Measurements from ENCODE around the gene PYGL. TPM values are rescaled to one million over a fixed set of nuclear protein-coding genes. Genes with fewer than 3 reads are reported as not detected.

The PYGL gene
- total and polyA plus RNA-seq, 9 donors = 17.7 to 42.4 (median 28.2) TPM

DNA sequence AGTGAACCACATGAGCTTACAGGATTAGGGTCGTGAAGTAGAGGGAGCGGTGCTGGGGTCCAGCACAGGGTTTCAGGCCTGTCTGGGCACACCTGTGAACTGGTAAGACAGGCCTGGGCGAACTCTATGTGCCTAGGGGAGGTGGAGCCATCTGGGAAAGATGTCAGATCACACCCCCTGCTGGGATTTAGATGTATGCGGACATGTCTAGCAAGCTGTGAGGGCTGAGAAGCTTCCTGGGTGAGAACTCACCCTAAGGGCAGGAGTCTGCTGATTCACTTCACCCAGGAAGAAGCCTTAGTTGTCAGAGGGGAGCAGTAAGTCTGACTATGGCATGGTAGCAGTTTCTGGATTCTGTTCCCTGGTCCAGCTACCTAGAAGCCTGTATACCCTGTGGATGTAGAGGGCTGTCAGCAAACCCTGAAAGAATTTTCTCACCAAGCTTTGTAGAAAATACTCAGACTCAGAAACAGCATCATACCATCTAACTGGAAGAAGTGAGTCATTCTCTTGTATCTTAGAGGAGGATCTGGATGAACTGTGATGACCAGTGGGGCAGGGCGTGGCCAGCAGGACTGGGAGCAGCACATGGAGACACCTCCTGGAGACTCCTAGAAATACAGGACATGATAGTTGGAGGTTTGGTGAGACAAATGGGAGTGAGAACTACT lies 11.2 kb upstream of the PYGL start:
- WGBS (ENCODE audit: insufficient coverage) = 82% methylated on average over 4 of the region's 5 CpGs
- DNase-seq = peak; percentile 70
- H3K9me3 ChIP-seq (replicated peaks; ENCODE audit: control insufficient read depth, low read depth, low read length) = no peaks in the 10 kb centered on the region

DNA sequence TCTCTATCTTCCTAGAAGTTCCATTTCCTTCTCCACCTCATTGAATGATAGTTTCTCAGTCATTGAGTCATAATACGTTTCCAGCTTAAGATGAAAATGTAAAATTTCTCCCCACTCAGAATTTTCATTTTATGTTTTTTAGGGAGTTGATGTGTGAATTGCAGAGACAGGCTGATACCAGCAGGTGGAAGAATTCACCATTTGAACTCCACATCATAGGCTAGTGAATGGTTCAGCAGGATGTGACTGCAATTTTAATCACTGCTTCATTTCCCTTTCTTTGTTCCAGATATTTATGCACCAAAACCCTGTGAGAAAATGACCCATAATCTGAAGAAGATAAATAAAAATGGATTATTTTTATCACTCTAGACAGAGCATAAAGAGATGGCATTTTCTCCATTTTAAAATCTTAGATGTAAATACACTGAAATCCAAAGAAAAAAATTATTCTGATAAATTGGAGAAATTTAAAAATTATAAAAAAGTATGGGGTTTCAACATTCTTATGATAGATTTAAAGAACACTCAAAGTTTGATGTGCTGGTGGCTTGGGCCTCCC lies 10.6 kb upstream of the PYGL start:
- no peaks in the 10 kb centered on the region for H3K9me3 ChIP-seq (replicated peaks; ENCODE audit: control insufficient read depth, low read depth, low read length)
- H3K27ac ChIP-seq (ENCODE audit: low read length) = no peak overlapping the region
- H3K36me3 ChIP-seq (ENCODE audit: control insufficient read depth, insufficient read depth, low read length) = no peaks in the 10 kb centered on the region
- no peaks in the 10 kb centered on the region for H3K27me3 ChIP-seq (ENCODE audit: control insufficient read depth, insufficient read depth, low read length)
- no peak overlapping the region for H3K4me3 ChIP-seq (ENCODE audit: low read length)
- peak; percentile 73 for DNase-seq
- no CpG with 5 or more reads among the region's 1 CpG for WGBS (ENCODE audit: insufficient coverage)
- peaks cover 5% of the 10 kb centered on the region for H3K4me1 ChIP-seq (ENCODE audit: control insufficient read depth, insufficient read depth, low read length)

More for the DNA sequence above, 11.2 kb upstream of the PYGL start:
- Histone ChIP-seq H3K4me3 (ENCODE audit: low read length) (no peak overlapping the region), H3K27ac (ENCODE audit: low read length) (no peak overlapping the region), H3K4me1 (ENCODE audit: control insufficient read depth, insufficient read depth, low read length) (peaks cover 5% of the 10 kb centered on the region), H3K36me3 (ENCODE audit: control insufficient read depth, insufficient read depth, low read length) (no peaks in the 10 kb centered on the region), H3K27me3 (ENCODE audit: control insufficient read depth, insufficient read depth, low read length) (no peaks in the 10 kb centered on the region)

DNA sequence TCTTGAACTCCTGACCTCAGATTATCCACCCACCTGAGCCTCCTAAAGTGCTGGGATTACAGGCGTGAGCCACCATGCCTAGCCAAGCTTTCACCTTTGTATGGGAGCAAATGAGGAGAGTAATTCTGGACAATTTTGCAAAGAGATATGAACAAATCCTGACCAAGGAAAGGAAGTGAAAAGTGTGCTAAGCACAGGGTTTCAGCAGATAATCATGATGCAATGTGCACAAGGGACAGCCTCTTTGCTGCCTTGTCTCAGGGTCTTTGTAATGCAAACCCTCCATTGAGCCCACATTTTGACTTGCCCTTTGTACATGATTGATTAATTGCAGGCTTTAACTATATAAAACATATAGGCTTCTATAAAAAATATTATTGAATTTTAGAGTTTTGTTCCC lies 9.2 kb upstream of the PYGL start:
- H3K27ac ChIP-seq (ENCODE audit: low read length) = no peak overlapping the region
- H3K36me3 ChIP-seq (ENCODE audit: control insufficient read depth, insufficient read depth, low read length) = no peaks in the 10 kb centered on the region
- no peak overlapping the region for H3K4me3 ChIP-seq (ENCODE audit: low read length)
- H3K9me3 ChIP-seq (replicated peaks; ENCODE audit: control insufficient read depth, low read depth, low read length) = no peaks in the 10 kb centered on the region
- DNase-seq = no peak
- no peaks in the 10 kb centered on the region for H3K27me3 ChIP-seq (ENCODE audit: control insufficient read depth, insufficient read depth, low read length)
- H3K4me1 ChIP-seq (ENCODE audit: control insufficient read depth, insufficient read depth, low read length) = peaks cover 5% of the 10 kb centered on the region
- WGBS (ENCODE audit: insufficient coverage) = no CpG with 5 or more reads among the region's 1 CpG

DNA sequence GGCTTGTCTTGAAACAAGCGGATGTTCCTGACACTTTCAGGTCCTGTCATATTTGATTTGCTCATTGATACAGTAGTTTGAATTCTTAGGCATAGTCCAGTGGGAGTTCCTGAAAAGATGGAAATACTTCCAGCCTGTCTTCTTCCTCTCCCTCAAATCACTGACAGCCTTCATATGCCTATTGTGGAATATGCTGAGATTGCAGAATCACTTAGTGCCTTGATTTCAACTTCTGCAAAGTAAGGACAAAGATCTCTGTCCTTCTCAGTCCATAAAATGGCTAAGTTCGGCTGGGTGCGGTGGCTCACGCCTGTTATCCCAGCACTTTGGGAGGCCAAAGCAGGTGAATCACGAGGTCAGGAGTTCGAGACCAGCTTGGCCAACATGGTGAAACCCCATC lies 6.7 kb upstream of the PYGL start:
- H3K4me3 ChIP-seq (ENCODE audit: low read length) = no peak overlapping the region
- peak; percentile 31 for DNase-seq
- no peaks in the 10 kb centered on the region for H3K9me3 ChIP-seq (replicated peaks; ENCODE audit: control insufficient read depth, low read depth, low read length)
- H3K4me1 ChIP-seq (ENCODE audit: control insufficient read depth, insufficient read depth, low read length) = peaks cover 5% of the 10 kb centered on the region
- no peaks in the 10 kb centered on the region for H3K27me3 ChIP-seq (ENCODE audit: control insufficient read depth, insufficient read depth, low read length)
- H3K36me3 ChIP-seq (ENCODE audit: control insufficient read depth, insufficient read depth, low read length) = no peaks in the 10 kb centered on the region
- WGBS (ENCODE audit: insufficient coverage) = 96% methylated on average over 3 of the region's 6 CpGs
- H3K27ac ChIP-seq (ENCODE audit: low read length) = no peak overlapping the region

DNA sequence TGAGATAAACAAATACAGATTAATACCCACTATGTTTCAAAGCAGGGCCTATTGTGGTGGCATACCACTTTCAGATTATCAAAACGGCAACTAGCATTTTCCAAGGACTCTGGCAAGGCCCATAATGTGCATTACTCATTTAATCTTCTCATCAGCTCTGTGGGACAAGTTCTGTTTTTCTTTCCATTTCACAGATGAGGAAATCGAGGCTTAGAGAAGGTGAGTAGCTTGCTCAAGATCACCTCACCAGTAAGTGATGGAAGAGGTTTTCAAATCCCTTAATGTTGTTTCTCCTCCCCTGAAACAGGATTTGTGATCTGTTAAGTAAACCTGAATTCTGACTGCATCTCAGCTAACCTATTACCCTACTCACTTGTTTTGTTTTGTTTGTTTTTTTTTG lies 3.9 kb upstream of the PYGL start:
- Histone ChIP-seq H3K4me1 (ENCODE audit: control insufficient read depth, insufficient read depth, low read length) (peaks cover 9% of the 10 kb centered on the region), H3K36me3 (ENCODE audit: control insufficient read depth, insufficient read depth, low read length) (no peaks in the 10 kb centered on the region), H3K9me3 (replicated peaks; ENCODE audit: control insufficient read depth, low read depth, low read length) (no peaks in the 10 kb centered on the region), H3K27me3 (ENCODE audit: control insufficient read depth, insufficient read depth, low read length) (peaks cover 7% of the 10 kb centered on the region), H3K27ac (ENCODE audit: low read length) (no peak overlapping the region), H3K4me3 (ENCODE audit: low read length) (no peak overlapping the region)
- 100% methylated on average over 1 of the region's 2 CpGs for WGBS (ENCODE audit: insufficient coverage)
- no peak for DNase-seq

DNA sequence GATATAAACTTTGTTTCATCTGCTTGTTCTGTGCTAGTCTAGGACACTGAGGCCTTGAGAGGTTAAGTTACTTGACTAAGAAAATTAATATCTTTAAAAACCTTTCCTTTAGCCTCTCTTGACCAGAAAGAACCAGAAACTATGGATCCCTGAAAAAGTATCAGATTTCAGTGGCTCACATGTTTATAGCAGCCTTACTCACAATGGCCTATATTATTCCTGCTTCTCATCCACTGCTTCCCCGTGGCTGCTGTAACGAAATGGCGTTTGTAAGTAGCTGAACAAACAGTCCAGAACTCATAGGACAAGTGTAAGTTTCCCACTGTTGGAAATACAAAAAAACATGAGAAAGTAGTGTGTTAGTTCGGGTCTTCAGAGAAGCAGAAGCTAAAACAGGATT lies 3.2 kb upstream of the PYGL start:
- 44% methylated on average over 1 of the region's 4 CpGs for WGBS (ENCODE audit: insufficient coverage)
- no peak overlapping the region for H3K4me3 ChIP-seq (ENCODE audit: low read length)
- peaks cover 11% of the 10 kb centered on the region for H3K4me1 ChIP-seq (ENCODE audit: control insufficient read depth, insufficient read depth, low read length)
- H3K36me3 ChIP-seq (ENCODE audit: control insufficient read depth, insufficient read depth, low read length) = no peaks in the 10 kb centered on the region
- H3K9me3 ChIP-seq (replicated peaks; ENCODE audit: control insufficient read depth, low read depth, low read length) = no peaks in the 10 kb centered on the region
- H3K27ac ChIP-seq (ENCODE audit: low read length) = no peak overlapping the region
- DNase-seq = peak; percentile 34
- H3K27me3 ChIP-seq (ENCODE audit: control insufficient read depth, insufficient read depth, low read length) = peaks cover 7% of the 10 kb centered on the region

DNA sequence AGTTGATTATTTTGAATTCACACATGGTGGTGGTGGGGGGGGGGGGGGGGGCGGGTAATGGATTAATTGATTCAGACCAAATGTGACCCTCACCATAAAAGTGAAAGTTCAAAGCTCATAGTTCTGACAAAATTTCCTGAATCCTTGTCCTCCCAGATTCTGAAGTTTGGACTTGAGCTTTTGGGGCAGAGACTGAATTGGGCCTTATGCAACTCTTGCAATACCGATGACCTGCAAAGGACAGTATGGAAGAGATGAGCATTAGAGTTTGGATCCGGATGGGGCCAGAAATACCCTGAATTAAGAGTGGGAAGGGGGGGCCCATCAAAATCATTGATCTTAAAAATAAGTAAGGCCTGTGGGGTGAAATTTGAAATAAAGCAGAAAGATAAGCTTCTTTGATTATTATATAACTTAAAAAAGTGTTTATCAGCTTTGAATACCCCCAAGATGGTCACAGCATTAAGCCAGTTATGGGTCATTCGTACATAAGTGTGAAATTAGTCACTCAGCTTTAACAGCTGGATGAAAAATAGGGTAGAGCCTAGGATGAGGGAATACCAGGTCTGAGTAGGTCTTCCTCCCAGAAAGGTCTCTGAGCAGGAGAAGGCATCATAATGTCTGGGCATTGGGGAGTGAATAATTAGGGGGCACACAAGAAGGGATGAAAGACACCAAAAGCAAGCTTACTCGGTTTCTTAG lies 2.1 kb upstream of the PYGL start:
- DNase-seq = no peak
- no peak overlapping the region for H3K4me3 ChIP-seq (ENCODE audit: low read length)
- peaks cover 11% of the 10 kb centered on the region for H3K4me1 ChIP-seq (ENCODE audit: control insufficient read depth, insufficient read depth, low read length)
- H3K36me3 ChIP-seq (ENCODE audit: control insufficient read depth, insufficient read depth, low read length) = no peaks in the 10 kb centered on the region
- WGBS (ENCODE audit: insufficient coverage) = 90% methylated on average over 3 of the region's 5 CpGs
- H3K27me3 ChIP-seq (ENCODE audit: control insufficient read depth, insufficient read depth, low read length) = peaks cover 7% of the 10 kb centered on the region
- no peak overlapping the region for H3K27ac ChIP-seq (ENCODE audit: low read length)
- no peaks in the 10 kb centered on the region for H3K9me3 ChIP-seq (replicated peaks; ENCODE audit: control insufficient read depth, low read depth, low read length)

DNA sequence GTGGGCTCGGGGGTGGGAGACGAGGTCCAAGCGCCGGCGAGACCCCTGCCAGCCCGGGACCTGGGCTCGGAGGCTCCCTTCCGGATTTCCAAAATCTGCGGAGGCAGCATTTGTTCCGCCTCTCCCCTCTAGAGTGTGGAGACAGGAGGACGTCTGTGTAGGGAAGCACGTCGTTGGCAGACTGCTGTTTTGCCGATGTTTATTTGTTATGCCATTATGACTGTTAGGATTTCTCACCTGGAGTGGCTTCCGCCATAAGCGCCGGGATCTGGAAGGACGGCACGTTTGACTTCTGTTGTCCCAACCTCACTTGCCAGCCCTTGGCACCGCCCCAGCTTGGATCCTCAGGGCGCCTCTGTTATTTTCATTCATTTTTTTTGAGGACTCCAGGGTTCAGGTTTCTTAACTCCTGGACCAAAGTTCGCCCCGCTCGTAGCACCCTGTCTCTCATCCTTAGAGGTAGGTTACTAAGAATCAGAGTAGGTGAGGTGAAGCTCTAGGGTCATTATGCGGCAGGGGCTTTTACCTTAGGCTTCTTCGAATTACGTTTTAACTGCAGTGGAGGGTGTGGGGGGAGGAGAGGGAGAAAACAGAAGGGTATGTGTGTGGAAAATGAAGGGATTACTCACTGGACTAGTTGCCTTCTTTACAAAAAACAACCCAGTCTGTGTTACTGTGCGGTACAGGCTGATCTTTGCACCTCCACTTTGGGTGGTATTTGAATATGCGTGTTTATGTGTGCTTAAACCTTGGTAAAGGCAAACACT lies 547 bp upstream of the PYGL start:
- WGBS (ENCODE audit: insufficient coverage) = 1% methylated on average over 23 of the region's 29 CpGs
- no peaks in the 10 kb centered on the region for H3K9me3 ChIP-seq (replicated peaks; ENCODE audit: control insufficient read depth, low read depth, low read length)
- H3K27ac ChIP-seq (ENCODE audit: low read length) = peak overlapping the region; percentile 62
- H3K36me3 ChIP-seq (ENCODE audit: control insufficient read depth, insufficient read depth, low read length) = no peaks in the 10 kb centered on the region
- peaks cover 11% of the 10 kb centered on the region for H3K4me1 ChIP-seq (ENCODE audit: control insufficient read depth, insufficient read depth, low read length)
- peaks cover 7% of the 10 kb centered on the region for H3K27me3 ChIP-seq (ENCODE audit: control insufficient read depth, insufficient read depth, low read length)
- peak; percentile 72 for DNase-seq
- peak overlapping the region; percentile 69 for H3K4me3 ChIP-seq (ENCODE audit: low read length)

DNA sequence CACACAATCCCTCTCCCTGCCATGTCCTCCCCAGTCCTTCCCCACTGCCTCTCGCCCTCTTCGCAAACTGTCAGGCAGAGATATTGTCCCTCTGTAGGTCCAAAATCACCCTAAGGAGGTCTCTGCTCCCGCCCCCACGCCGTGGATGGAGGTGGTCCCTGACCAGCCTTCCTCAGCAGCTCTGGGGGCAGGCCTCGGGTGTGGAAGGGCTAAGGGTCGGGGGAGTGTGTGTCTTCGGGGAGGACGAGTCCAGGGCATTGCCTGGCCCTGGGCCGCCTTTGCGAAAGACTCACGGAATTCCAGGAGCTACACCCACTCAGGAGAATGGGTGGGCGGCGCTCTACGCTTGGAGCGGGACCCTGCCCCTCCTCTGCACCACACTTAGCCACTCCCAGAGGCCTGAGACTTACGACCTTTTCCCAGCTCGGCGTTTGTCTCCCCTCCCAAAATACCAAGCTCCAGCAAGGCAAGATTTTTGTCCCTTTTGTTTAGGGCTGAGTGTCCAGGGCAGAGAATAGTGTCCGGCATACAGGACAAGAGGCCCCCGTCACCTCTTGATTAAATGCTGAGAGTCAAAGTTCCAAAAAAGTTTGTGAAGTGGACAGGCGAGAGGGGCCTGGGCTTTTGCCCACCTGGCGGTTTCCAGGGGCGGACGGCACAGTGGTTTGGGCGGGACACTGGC lies 881 bp downstream of the PYGL start:
- Histone ChIP-seq H3K36me3 (ENCODE audit: control insufficient read depth, insufficient read depth, low read length) (no peaks in the 10 kb centered on the region), H3K9me3 (replicated peaks; ENCODE audit: control insufficient read depth, low read depth, low read length) (no peaks in the 10 kb centered on the region), H3K4me3 (ENCODE audit: low read length) (peak overlapping the region; percentile 69), H3K27ac (ENCODE audit: low read length) (peak overlapping the region; percentile 4), H3K4me1 (ENCODE audit: control insufficient read depth, insufficient read depth, low read length) (peaks cover 11% of the 10 kb centered on the region), H3K27me3 (ENCODE audit: control insufficient read depth, insufficient read depth, low read length) (peaks cover 7% of the 10 kb centered on the region)
- 3% methylated on average over 17 of the region's 26 CpGs for WGBS (ENCODE audit: insufficient coverage)
- DNase-seq = peak; percentile 44

Measured in muscle of leg (tissue), 11 donors.